CD4-positive, alpha-beta T cell treated with Interleukin-6 for 4 hours (primary cell): ENCODE data around the gene FUT8.
A peak's percentile ranks its signal among the peaks of the same experiment; 100 is the strongest.

Experiments used
- DNase-seq: peaks from one replicate; pipeline ENCODE4 v3.0.0-alpha.2; 2020; ENCODE audit warnings: mixed read lengths

FUT8 gene

DNA sequence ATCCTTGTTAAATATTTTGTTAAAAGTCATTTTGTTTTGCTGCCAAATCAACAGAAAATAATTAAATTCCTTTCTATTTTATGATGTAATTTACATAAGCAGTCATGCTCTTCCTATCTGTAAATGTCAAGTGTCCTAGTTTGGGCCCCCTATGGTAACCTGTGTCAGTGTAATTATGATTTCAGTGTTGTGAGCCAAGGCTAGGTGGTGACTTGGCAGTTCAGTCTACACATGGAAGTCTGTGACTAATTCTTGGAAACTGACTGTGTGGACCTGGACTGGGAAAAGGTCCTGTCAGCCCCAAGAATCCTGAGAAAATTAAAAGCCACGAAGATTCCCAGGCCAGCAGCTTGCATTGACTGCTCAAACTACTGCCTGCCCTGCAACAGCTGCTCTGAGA, 371.0 kb downstream of the FUT8 start:
- no peak for DNase-seq

DNA sequence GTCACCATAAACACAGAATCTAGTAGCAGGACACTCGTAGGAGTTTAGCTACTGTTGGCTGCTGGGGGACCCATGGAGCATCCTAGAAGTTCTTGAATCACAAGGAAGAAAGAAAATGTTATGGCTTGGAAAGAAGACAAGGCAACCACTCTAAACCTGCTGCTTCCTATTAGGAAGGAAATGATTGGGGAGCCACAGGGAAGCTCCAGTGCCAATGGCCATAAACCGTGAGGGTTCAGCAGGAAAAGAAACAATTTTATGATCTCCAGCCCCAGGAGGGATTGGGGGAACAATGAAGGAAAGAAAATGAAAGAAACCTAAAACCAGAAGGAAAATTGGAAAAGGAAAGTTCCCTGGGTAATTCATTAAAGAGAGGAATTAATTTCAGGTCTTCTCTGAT, 372.0 kb downstream of the FUT8 start:
- DNase-seq = no peak

GRCh38 chr14:65787461-65787860, 374.9 kb downstream of the FUT8 start:
- no peak for DNase-seq

GRCh38 chr14:65788876-65789275, 376.3 kb downstream of the FUT8 start:
- DNase-seq = no peak

DNA sequence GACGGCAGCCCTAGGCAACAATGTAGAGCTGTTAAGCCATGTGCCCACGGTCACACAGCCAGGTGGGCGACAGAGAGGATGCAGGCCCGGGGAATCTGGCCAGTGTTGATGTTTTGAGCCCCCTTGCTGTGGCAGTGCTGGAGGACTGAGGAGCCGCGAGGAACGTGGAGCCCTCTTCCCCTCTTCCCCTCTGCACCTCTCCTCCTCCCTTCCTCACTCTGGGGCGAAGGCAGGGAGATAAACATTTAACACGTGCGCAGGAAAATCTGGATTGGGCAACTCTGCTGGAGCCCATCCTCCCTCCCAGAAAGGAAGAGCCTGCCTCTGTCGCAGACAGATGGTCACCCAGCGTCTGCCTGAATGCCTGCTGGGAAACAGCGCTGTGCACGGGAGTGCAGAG, 376.8 kb downstream of the FUT8 start:
- DNase-seq = no peak

DNA sequence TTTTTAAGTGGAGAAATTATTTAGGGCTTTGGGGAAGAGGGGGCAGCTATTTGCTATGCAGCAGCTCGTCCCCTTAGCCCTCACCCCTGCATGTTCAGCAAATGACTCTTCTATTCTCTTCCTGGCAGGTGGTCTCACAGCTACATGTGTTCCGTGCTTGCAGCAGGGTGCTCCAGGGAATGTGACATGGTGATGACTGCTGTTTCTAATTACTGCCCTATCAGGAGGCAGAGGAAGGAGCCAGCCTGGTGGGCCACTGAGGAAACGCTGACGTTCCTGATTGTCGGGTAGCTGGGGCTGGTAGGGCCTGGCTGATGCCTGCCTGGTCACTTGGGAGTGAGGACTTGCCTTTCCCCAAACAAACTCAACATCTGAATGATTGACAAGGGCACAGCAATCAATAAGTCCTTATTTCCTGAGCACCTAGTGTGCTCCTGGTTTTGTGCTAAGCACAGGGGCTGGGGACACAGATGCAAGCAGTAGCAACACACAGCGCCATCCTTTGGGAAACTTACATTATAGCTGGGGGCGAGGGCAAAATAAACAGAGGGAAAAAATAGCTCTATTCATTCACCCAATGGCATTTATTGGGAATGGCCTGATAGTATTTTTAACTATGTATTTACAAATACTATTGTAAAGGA, 377.8 kb downstream of the FUT8 start:
- DNase-seq = no peak

- peak; percentile 7 for DNase-seq
Measured at GRCh38 chr14:65791191-65791981, 378.9 kb downstream of the FUT8 start.

- DNase-seq = no peak
Measured at GRCh38 chr14:65792208-65792905, 379.8 kb downstream of the FUT8 start.
